Hippocampal formation (tissue), 2 donors: ENCODE measurements around the gene PLEKHG2.

Experiments used
- DNase-seq, 2 donors: peaks; one replicate each; lab custom pipeline; 2025; lab: John Stamatoyannopoulos, UW

PLEKHG2 gene

GRCh38 chr19:39405958-39406655 is 6.4 kb upstream of the PLEKHG2 start:
- DNase-seq = no peak

DNA sequence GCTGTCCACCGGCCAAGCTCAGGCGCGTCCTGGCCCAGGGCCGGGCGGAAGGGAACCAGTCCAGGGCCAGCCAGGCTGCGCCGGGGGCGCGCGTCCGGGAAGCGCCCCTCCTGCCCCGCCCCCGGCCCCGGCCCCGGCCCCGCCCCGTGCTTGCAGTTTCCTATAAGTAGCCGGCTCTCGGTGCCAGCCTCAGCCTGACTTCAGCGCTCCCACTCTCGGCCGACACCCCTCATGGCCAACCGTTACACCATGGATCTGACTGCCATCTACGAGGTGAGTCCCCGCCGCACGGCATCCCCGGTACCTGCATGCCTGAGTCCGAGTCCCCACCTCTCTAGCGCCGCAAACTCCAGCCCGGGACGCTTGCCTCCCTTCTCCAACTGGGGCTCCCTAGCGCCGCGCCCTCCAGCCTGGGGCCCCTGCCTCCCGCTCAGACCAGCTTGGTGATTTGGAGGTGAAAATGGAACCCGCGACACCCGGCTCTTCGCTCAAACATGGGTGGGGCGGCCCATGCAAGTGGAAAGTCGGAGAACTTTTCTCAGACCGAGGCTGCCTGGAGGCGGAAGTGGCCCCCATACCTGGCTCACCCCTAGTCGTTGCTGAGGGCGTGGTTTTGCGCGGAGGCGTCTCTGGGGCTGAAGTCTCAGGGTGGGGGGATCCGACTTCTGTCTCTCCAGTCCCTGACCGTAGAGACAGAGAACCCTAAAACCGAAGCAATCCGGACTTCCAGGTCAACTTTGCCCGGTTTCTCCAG is 5.6 kb upstream of the PLEKHG2 start, which contains the start of gene ZFP36:
Gene ZFP36 (plus strand): TSS at position 192 of the 754 bp plus-strand sequence. CDS start 58 bp downstream, at position 250.
- peak; percentile 31 to 79 for DNase-seq

DNA sequence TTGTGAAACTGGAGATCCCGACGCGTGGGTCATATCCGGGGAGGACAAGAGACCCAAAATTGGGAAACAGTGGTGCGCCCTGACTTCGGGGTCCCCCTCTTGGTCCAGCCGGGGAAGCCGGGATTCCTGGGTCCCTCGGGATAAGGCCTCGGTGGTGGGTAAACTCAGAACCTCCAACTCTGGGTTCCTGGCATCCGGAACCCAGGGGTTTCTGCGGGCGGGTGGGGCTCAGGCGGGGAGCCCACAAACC is 5.1 kb upstream of the PLEKHG2 start:
- DNase-seq = no peak

GRCh38 chr19:39407660-39408391 is 4.6 kb upstream of the PLEKHG2 start:
- DNase-seq = no peak

DNA sequence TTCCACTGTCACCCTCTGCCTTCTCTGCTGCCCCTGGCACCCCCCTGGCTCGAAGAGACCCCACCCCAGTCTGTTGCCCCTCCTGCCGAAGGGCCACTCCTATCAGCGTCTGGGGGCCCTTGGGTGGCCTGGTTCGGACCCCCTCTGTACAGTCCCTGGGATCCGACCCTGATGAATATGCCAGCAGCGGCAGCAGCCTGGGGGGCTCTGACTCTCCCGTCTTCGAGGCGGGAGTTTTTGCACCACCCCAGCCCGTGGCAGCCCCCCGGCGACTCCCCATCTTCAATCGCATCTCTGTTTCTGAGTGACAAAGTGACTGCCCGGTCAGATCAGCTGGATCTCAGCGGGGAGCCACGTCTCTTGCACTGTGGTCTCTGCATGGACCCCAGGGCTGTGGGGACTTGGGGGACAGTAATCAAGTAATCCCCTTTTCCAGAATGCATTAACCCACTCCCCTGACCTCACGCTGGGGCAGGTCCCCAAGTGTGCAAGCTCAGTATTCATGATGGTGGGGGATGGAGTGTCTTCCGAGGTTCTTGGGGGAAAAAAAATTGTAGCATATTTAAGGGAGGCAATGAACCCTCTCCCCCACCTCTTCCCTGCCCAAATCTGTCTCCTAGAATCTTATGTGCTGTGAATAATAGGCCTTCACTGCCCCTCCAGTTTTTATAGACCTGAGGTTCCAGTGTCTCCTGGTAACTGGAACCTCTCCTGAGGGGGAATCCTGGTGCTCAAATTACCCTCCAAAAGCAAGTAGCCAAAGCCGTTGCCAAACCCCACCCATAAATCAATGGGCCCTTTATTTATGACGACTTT is 3.9 kb upstream of the PLEKHG2 start:
- no peak for DNase-seq

DNA sequence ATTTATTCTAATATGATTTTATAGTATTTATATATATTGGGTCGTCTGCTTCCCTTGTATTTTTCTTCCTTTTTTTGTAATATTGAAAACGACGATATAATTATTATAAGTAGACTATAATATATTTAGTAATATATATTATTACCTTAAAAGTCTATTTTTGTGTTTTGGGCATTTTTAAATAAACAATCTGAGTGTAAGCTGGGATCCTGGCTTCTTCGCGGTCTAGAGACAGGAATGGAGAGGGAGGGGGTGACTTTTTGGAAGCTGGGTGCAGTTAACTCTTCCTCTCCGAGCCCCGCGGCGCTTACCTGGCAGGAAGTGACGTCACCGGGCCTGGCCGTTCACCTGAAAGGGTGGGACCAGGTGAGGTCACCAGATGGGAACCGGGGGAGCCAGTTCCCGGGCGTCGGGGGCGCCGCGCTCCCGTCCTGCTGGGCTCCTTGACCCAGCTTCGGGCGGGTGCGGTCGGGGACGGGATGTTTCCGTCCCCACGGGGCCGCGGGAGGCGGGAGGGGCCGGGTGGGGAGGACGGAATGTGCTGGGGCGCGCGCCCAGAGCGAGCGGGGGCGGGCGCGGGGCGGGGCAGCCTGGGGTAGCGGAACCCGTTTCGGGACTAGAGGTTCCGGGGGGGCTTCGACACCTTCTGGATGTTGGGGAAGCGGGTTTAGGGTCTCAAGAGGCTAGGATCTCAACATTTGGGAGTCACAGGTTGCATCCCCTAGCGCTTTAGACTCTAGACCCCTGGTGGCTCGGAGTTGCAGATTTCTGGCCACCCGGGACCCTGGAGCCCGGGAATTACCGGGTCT is 3.1 kb upstream of the PLEKHG2 start:
- peak in 1 of 2 donors; percentile 43 for DNase-seq

DNA sequence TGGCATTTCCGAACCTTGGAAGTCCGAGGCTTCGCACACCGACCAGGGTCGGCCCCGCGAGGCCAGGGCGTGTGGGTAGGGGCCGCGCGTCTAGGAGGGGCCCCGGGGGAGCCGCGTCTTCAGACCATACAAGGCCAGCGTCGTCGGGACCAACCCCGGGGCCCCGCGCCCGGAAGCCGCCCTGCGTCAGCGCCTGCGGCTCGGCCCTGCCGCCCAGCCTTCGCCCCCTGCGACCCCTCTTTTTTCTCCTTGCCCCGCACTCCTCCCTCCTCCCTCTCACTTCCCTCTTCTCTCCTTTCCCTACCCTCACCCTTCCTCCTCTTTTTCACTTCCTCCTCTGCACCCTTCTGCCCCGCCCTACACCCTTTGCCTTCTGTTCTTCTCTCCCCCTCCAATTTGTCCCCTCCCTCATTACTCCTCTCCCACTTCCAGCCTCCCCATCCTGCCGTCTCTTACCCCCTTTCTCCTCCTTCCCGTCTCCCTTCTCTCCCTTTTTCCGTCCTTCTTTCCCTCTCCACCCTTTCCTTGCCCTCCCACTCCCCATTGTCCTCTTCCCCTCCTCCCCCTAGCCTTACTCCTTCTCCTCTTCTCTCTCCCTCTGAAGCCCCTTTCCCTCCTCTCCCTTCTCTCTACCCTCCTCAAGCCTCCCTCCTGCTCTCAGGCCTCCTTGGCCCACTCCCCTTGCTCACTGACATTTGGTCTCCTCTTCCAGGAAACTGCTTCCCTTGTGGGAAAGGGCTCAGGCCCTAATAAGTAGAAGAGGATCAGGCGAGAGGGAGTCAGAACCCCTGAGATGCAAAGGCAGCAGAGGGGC is 2.2 kb upstream of the PLEKHG2 start:
- no peak for DNase-seq

DNA sequence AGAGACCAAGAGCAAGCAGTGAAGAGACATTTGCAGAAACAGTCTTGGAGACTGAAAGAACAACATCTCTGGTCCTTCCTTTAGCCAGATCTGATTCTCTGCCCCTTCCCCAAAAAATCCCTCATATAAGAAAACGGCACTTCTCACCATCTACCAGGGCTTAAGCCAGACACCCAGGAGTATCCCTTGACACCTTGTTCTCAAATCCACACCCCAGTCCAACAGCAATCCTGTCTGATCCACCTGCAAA is 1.7 kb upstream of the PLEKHG2 start:
- no peak for DNase-seq

- DNase-seq = no peak
These were observed 1.2 kb upstream of the PLEKHG2 start for GRCh38 chr19:39411081-39411831.

GRCh38 chr19:39411832-39412099 is 703 bp upstream of the PLEKHG2 start:
- peak; percentile 74 to 85 for DNase-seq

DNA sequence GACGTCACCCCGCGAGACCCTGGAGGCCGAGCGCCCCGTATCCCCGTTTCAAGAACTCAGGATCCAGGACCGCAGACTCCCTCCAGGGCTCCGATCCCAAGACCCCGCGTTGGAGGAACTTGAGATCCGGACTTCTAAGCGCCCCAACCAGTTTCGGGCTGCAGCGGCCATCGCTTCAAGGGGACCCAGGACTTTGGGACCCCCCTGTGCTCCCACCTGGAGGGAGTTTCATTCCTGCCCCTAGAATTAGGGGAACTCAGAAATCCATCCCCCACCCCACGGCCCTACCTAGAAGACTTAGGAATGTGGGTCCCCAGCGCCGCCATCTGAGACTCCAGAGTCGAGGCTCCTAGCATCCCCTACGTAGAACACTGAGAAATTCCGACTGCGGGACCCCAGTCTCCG is 400 bp downstream of the PLEKHG2 start:
- DNase-seq = peak in 1 of 2 donors; percentile 19

DNA sequence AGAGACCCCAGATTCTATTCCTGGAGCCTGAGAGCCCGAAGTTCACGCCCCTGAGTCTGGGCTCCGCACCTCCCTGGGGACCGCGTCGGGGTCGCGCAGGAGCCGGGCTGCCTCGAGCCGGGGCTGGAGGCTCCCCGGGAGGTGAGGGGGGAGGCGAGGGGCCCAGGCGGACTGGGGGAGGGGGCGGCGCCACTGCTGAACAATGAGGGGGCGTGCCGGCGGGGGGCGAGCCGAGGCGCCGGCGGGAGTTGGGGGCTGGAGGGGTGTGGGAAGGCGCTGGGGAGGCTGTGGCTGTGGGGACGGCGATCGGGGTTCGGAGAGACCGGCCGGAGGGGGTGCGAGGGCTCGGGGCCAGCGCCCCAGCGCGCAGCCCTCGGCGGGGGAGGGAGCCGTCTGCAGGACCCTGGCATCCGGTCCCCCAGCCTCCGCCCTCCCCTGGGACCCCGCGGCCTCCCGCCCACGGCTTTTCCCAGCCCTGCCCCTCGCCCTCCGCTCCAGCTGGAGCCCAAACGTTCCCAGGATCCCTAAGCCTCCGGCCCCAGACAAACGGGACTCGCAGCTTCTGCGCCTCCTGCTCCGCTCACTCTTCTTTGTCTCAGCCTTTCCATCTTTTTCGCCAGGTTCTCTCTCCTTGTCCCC is 922 bp downstream of the PLEKHG2 start:
- DNase-seq = no peak

DNA sequence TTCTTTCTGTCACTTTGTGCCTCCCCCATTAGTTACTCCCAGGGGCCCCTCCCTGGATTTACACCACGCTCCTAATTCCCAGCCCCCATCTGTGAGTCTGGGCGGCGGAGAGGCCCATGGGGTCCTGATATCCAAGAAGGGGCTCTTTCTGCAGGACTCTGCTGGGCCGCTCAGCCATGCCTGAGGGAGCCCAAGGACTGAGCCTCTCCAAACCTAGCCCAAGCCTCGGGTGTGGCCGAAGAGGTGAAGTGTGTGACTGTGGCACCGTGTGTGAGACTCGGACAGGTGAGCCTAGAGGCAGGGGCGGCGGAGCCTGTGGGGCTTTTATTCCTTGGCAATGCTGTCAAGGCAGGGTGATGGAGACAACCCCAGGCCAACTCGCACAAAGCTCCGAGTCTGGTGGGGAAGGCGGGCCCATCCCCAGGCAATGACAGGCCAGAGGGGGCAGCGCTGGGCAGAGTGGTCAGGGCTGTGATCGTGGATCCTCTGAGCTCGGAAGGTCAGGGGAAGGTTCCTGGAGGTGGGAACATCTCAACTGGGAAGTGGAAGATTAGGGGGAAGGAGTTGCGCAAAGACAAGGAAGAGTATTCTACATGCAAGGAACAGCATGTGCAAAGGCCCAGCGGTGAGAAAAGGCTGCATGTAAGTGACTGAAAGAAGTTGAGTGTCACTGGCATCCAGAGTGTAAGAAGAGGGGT is 1.6 kb downstream of the PLEKHG2 start:
- no peak for DNase-seq

DNA sequence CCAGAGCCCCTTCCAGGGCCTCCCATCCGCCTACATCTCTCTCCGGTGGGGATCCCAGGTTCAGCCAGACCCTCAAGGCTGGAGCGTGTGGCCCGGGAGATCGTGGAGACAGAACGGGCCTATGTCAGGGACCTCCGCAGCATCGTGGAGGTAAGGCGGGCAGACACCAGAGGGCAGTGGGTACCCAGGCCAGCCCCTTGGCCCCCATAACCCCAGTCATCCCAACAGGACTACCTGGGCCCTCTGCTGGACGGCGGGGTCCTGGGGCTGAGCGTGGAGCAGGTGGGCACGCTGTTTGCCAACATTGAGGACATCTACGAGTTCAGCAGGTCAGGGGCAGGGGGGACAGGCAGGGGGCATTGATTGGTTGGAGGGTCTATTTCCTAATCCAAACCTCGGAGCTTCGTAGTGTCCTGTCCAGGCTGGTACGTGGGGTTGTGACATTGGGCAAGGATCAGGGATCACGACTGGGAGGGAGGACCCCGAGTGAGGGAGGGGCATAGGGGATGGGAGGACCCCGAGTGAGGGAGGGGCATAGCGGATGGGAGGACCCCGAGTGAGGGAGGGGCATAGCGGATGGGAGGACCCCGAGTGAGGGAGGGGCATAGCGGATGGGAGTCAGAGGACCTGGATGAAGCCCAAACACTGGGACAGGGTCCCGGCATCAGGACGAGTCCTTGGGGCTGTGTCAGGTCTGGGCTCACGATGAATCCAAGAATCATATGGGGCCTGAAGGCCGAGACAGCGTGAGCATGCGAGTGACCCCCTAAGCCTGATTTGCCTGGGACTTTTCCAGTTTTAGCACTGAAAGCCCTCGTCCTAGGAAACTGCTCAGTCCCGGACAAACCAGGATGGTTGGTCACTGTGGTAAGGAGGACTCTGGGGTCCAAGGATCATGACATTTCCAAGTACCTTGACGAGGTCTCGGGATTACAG is 2.9 kb downstream of the PLEKHG2 start:
- DNase-seq = no peak

- DNase-seq = no peak
These were observed 4.0 kb downstream of the PLEKHG2 start for GRCh38 chr19:39416152-39417120.

DNA sequence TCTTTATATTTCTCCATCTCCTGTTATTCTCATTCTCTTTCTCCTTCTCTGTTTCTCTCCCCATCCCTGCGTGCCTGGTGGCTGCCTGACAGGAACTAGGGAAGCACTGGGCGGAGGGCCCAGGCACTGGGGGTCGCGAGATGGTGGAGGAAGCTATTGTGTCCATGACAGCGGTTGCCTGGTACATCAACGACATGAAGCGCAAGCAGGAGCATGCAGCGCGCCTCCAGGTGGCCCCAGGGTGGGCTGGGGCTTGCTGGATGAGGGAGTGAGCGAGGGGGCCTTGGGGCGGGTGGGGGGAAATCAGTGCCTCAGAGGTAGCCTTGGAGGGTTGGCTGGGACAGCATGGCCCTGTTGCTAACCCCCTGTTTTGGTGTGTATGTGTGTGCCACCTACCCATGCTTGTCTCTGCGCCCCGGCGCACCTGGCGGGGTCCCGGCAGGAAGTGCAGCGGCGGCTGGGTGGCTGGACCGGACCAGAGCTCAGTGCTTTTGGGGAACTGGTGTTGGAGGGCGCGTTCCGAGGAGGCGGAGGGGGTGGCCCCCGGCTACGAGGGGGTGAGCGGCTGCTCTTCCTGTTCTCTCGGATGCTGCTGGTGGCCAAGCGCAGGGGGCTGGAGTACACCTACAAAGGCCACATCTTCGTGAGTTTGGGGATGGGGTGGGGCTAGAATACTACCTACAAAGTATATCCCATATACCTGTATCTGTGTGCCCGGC is 5.2 kb downstream of the PLEKHG2 start:
- no peak for DNase-seq
